Natural killer cell (primary cell): Measurements from ENCODE around the gene GPX8. TPM values are rescaled to one million over a fixed set of nuclear protein-coding genes. Genes with fewer than 3 reads are reported as not detected.

ENCODE experiments used
- ATAC-seq, 3 donors: fragments of 150-1000 bp in 2 of 3; fragments of 200-7000 bp in 1 of 3; cut with Tn5 transposase; 1 replicate in 1 of 3; 2 replicates in 2 of 3; pipeline ENCODE4 v1.10.0; 2021; ENCODE audit warnings: mild to moderate bottlenecking in 2 of 3, moderate library complexity in 2 of 3
- DNase-seq, 2 donors: peaks; one replicate each; pipeline versions ENCODE4 v3.0.0 to v3.0.0-alpha.2; 2013 to 2021; ENCODE audit warnings: mixed read lengths in 1 of 2
- H3K27ac ChIP-seq: one replicate; pipeline ENCODE4 v1.5.1; 2013; ENCODE audit warnings: mild to moderate bottlenecking, low read length
- H3K27me3 ChIP-seq: one replicate; pipeline ENCODE4 v1.6.1; 2013; ENCODE audit warnings: low read length; ENCODE audit not compliant: control insufficient read depth, insufficient read depth
- H3K36me3 ChIP-seq: one replicate; pipeline ENCODE4 v1.6.1; 2013; ENCODE audit warnings: low read length; ENCODE audit not compliant: control insufficient read depth, insufficient read depth
- H3K4me1 ChIP-seq: one replicate; pipeline ENCODE4 v1.6.1; 2013; ENCODE audit warnings: low read length; ENCODE audit not compliant: control insufficient read depth, insufficient read depth
- H3K4me3 ChIP-seq: one replicate; pipeline ENCODE4 v1.5.1; 2013; ENCODE audit warnings: low read length
- H3K9me3 ChIP-seq: one replicate; pipeline ENCODE4 v1.6.1; 2013; ENCODE audit warnings: low read length; ENCODE audit not compliant: control insufficient read depth, insufficient read depth
- H3K27ac Mint-ChIP-seq, 2 donors: one replicate each; pipeline ENCODE4 v1.8.0; 2022; ENCODE audit warnings: mild to moderate bottlenecking in 2 of 2, mixed read lengths in 2 of 2, moderate library complexity in 1 of 2
- H3K27me3 Mint-ChIP-seq, 2 donors: one replicate each; pipeline ENCODE4 v1.8.0; 2022; ENCODE audit warnings: low read depth in 2 of 2, mixed read lengths in 2 of 2
- H3K36me3 Mint-ChIP-seq: one replicate; pipeline ENCODE4 v1.8.0; 2022; ENCODE audit warnings: mixed read lengths
- H3K4me1 Mint-ChIP-seq, 2 donors: one replicate each; pipeline ENCODE4 v1.8.0; 2022; ENCODE audit warnings: mixed read lengths in 2 of 2
- H3K4me3 Mint-ChIP-seq: one replicate; pipeline ENCODE4 v1.8.0; 2022; ENCODE audit warnings: mild to moderate bottlenecking, moderate library complexity, mixed read lengths
- H3K9me3 Mint-ChIP-seq, 2 donors: one replicate each; pipeline ENCODE4 v1.8.0; 2022; ENCODE audit warnings: mixed read lengths in 2 of 2
- WGBS: methylation state at CpG from one replicate; pipeline ENCODE4 v1.1.7; 2013; ENCODE audit warnings: missing lambda C conversion rate; ENCODE audit not compliant: insufficient coverage; 5-methylcytosine and 5-hydroxymethylcytosine counted together
- intact Hi-C: fragments of 100-400 bp; cut with micrococcal nuclease; formaldehyde crosslinking; loops from one replicate; pipeline ENCODE4 v1.14.2; 2022
- total RNA-seq, 4 donors: library from RNA; stranded (reverse); fragments of 120-200 nt in 1 of 4; gene quantifications; one replicate each; pipeline versions ENCODE4 v1.2.3 to v1.2.4, GENCODE V29; 2013 to 2022
- TF ChIP-seq, protein P1 (sequence below): fragments of 200-600 bp; IDR thresholded peaks from one replicate; pipeline ENCODE4 v1.8.0; 2022; ENCODE audit warnings: antibody characterized with exemption

The GPX8 gene
- total RNA-seq, 3 donors from 2014 or later (not counting 1 experiment from before 2014, with no cell fraction given), result not detected

DNA sequence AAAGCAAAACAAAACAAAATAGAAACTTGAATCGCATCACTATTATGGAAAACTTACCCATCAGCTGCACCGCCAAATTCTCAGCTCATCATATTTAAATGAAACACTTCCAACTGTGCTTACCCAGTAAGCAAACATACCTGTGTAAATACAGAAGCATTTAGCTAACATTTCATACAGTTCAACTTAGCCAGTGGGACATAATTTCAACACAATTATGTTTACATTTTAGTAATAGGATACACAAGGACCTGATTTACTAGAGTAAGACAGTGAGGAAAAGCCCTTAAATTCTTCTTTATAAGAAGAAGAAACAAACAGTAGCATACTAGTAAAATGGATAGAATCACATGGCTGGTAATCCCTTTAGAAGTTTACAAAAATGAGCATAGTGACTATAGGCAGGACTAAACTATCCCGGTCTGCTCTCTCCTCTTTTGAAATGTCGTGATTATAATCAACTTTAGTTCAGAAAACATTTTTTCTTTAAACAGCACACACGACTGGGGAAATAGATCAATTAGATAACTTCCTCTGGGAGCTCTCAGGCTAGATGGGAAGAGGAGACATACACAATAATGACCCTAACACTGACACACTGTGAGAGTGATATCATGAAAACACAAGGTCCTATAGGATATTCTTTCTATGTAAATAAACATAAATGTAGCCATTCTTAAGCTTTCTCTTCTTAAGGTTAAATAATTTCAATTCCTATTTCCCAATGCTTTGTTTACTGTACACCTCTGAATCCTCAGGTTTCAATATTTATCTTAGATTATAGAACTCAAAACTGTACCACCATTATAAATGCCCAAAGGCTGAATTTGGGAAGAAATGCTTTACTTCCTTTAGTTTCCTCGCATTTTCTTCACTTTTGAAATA lies 28.9 kb downstream of the GPX8 start:
- no peaks in the 10 kb centered on the region for H3K4me1 ChIP-seq
- no peaks in the 10 kb centered on the region for H3K9me3 ChIP-seq
- Mint-ChIP-seq H3K36me3 (no peaks in the 10 kb centered on the region), H3K4me1 (no peaks in the 10 kb centered on the region), H3K27ac (no peak overlapping the region), H3K9me3 (no peaks in the 10 kb centered on the region), H3K4me3 (no peak overlapping the region), H3K27me3 (peaks cover 42 to 70% of the 10 kb centered on the region in 2 donors)
- no peak overlapping the region for H3K4me3 ChIP-seq
- intact Hi-C loops, result no loop called here
- no peak for DNase-seq
- peaks cover 33% of the 10 kb centered on the region for H3K27me3 ChIP-seq
- TF ChIP-seq, protein P1, sequence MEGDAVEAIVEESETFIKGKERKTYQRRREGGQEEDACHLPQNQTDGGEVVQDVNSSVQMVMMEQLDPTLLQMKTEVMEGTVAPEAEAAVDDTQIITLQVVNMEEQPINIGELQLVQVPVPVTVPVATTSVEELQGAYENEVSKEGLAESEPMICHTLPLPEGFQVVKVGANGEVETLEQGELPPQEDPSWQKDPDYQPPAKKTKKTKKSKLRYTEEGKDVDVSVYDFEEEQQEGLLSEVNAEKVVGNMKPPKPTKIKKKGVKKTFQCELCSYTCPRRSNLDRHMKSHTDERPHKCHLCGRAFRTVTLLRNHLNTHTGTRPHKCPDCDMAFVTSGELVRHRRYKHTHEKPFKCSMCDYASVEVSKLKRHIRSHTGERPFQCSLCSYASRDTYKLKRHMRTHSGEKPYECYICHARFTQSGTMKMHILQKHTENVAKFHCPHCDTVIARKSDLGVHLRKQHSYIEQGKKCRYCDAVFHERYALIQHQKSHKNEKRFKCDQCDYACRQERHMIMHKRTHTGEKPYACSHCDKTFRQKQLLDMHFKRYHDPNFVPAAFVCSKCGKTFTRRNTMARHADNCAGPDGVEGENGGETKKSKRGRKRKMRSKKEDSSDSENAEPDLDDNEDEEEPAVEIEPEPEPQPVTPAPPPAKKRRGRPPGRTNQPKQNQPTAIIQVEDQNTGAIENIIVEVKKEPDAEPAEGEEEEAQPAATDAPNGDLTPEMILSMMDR, result no peak
- no peak for ATAC-seq
- WGBS, result 77% methylated on average over 5 of the region's 6 CpGs
- H3K27ac ChIP-seq, result no peak overlapping the region
- H3K36me3 ChIP-seq, result no peaks in the 10 kb centered on the region

- Mint-ChIP-seq H3K27ac (no peak overlapping the region), H3K4me3 (no peak overlapping the region), H3K4me1 (no peaks in the 10 kb centered on the region), H3K36me3 (no peaks in the 10 kb centered on the region), H3K9me3 (no peaks in the 10 kb centered on the region), H3K27me3 (peaks cover 42 to 72% of the 10 kb centered on the region in 2 donors)
- H3K9me3 ChIP-seq, result no peaks in the 10 kb centered on the region
- DNase-seq (no peak), ATAC-seq (no peak)
- H3K4me3 ChIP-seq, result no peak overlapping the region
- no peaks in the 10 kb centered on the region for H3K4me1 ChIP-seq
- no peak overlapping the region for H3K27ac ChIP-seq
- WGBS, result 80% methylated on average over 2 of the region's 2 CpGs
- TF ChIP-seq, protein P1, result no peak
- peaks cover 35% of the 10 kb centered on the region for H3K27me3 ChIP-seq
- no peaks in the 10 kb centered on the region for H3K36me3 ChIP-seq
- intact Hi-C loops, result no loop called here
These were observed 31.2 kb downstream of the GPX8 start for GRCh38 chr5:55191165-55191564.

DNA sequence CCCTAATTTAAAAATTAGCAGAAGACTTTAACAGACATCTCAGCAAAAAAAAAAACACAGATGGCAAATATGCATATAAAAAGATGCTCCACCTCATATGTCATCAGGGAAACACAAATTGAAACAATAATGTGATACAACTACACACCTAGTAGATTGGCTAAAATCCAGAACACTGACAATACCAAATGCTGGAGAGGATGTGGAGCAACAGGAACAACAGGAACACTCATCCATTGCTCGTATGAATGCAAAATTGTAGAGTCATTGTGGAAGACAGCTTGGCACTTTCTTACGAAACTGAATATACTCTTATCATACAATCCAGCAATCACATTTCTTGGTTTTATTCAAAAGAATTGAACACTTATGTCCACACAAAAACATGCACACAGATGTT lies 45.0 kb downstream of the GPX8 start:
- Mint-ChIP-seq H3K9me3 (no peaks in the 10 kb centered on the region), H3K27ac (no peak overlapping the region), H3K27me3 (peaks cover 37 to 38% of the 10 kb centered on the region in 2 donors), H3K4me3 (no peak overlapping the region), H3K4me1 (no peaks in the 10 kb centered on the region), H3K36me3 (no peaks in the 10 kb centered on the region)
- DNase-seq (no peak), ATAC-seq (no peak)
- Histone ChIP-seq H3K4me1 (no peaks in the 10 kb centered on the region), H3K36me3 (no peaks in the 10 kb centered on the region), H3K4me3 (no peak overlapping the region), H3K27ac (no peak overlapping the region), H3K9me3 (no peaks in the 10 kb centered on the region), H3K27me3 (peaks cover 7% of the 10 kb centered on the region)
- intact Hi-C loops, result no loop called here
- TF ChIP-seq, protein P1, result no peak
- 37% methylated on average over 2 of the region's 2 CpGs for WGBS
